ENCODE results near the gene SLC12A3. TPM values are rescaled to one million over a fixed set of nuclear protein-coding genes. Genes with fewer than 3 reads are reported as not detected.

The SLC12A3 gene
- total RNA-seq, 2 donors from 2014 or later: not detected

DNA sequence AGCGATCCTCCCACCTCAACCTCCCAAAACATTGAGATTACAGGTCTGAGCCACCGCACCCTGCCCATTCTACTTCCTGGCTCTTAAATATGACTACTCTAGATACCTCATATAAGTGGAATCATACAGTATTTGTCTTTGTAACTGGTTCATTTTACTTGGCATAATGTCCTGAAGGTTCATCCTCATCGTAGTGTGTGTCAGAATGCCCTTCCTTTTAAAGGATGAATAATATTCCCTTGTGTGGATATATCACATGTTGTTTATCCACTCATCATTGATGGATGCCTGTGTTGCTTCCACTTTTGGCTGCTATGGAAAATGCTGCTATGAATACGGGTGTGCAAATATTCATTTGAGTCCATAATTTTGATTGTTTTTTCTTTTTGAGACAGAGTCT is 91.1 kb downstream of the SLC12A3 start:
- DNase-seq (ENCODE audit: low spot score in 2 of 2) (no peak), ATAC-seq (no peak)
- Mint-ChIP-seq H3K9me3 (no peaks in the 10 kb centered on the region), H3K36me3 (no peaks in the 10 kb centered on the region), H3K27ac (no peak overlapping the region)

DNA sequence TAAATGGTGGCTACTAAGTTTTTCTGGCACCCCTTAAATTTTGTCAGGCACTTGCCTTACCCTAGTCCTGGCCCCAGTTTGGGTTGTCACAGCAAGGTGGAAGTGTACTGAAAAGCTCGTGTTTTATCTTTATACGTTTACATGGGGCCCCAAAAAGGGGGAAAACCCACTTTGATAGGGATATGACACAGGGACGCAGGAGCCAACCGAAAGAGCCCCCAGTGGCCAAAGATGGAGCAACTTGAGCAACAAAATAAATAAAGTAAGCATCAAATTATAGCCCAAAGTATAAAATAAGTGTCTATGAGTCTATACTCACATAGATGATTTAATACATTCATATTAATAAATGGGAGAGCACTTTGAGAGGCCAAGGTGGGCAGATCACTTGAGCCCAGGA is 91.7 kb downstream of the SLC12A3 start:
- Mint-ChIP-seq H3K36me3 (no peaks in the 10 kb centered on the region), H3K27ac (no peak overlapping the region), H3K9me3 (no peaks in the 10 kb centered on the region)
- DNase-seq (ENCODE audit: low spot score in 2 of 2): no peak
- ATAC-seq: no peak

- ATAC-seq: no peak
- Mint-ChIP-seq H3K9me3 (no peaks in the 10 kb centered on the region), H3K27ac (no peak overlapping the region), H3K36me3 (no peaks in the 10 kb centered on the region)
- DNase-seq (ENCODE audit: low spot score in 2 of 2): no peak
These were observed 95.8 kb downstream of the SLC12A3 start for GRCh38 chr16:56960681-56961281.

GRCh38 chr16:56961386-56961785 is 96.4 kb downstream of the SLC12A3 start:
- Mint-ChIP-seq H3K36me3 (no peaks in the 10 kb centered on the region), H3K9me3 (no peaks in the 10 kb centered on the region), H3K27ac (peak overlapping the region in 1 of 2 donors; percentile 60)
- DNase-seq (ENCODE audit: low spot score in 2 of 2): no peak
- no peak for ATAC-seq

- no peaks in the 10 kb centered on the region for H3K36me3 Mint-ChIP-seq
- no peak for DNase-seq (ENCODE audit: low spot score in 2 of 2)
- H3K27ac Mint-ChIP-seq: peak within 1 kb of the TSS in 1 of 2 donors; percentile 60
- H3K9me3 Mint-ChIP-seq: no peaks in the 10 kb centered on the region
- no peak for ATAC-seq
These were observed 96.9 kb downstream of the SLC12A3 start, which contains the start of gene CETP for GRCh38 chr16:56961851-56962281. Gene CETP, plus strand, starts transcription at chr16:56961950. Its CDS starts 30 bp downstream, at chr16:56961980.

- ATAC-seq: peak; percentile 92 to 93
- peak; percentile 88 to 100 for DNase-seq (ENCODE audit: low spot score in 2 of 2)
- H3K36me3 Mint-ChIP-seq: no peaks in the 10 kb centered on the region
- no peaks in the 10 kb centered on the region for H3K9me3 Mint-ChIP-seq
- peak overlapping the region; percentile 57 to 79 for H3K27ac Mint-ChIP-seq
These were observed 99.5 kb downstream of the SLC12A3 start for GRCh38 chr16:56964243-56965148.

Other genes starting within 250 kb of the SLC12A3 start
- gene MT1E, start 239.4 kb upstream of the SLC12A3 start, total RNA-seq: 1 to 10 TPM; 1.6 to 8.7 TPM
- not detected for gene MT1M, start 232.5 kb upstream of the SLC12A3 start, total RNA-seq
- gene MT1A, start 226.5 kb upstream of the SLC12A3 start, total RNA-seq: 1 to 10 TPM; 1.0 to 4.9 TPM
- gene MT1B, start 213.3 kb upstream of the SLC12A3 start, total RNA-seq: not detected
- gene MT1F, start 207.2 kb upstream of the SLC12A3 start, total RNA-seq: 10 to 100 TPM in 1 of 2 donors, 1 to 10 TPM in 1; 7.5 to 11.5 TPM
- gene MT1G, start 197.1 kb upstream of the SLC12A3 start, total RNA-seq: 1 to 10 TPM in 1 of 2 donors, not detected in 1; 3.4 TPM
- gene MT1H, start 195.4 kb upstream of the SLC12A3 start, total RNA-seq: not detected
- gene MT1X, start 182.7 kb upstream of the SLC12A3 start, total RNA-seq: 10 to 100 TPM; 13.3 to 28.3 TPM
- 100 to 1,000 TPM; 124 to 128 TPM for gene NUP93, start 135.1 kb upstream of the SLC12A3 start, total RNA-seq
- gene HERPUD1, start 66.9 kb downstream of the SLC12A3 start, total RNA-seq: 100 to 1,000 TPM; 146 to 175 TPM
- gene CETP, start 96.7 kb downstream of the SLC12A3 start, total RNA-seq: not detected
- gene NLRC5, start 124.3 kb downstream of the SLC12A3 start, total RNA-seq: 100 to 1,000 TPM; 231 to 254 TPM
- gene CPNE2, start 227.4 kb downstream of the SLC12A3 start, total RNA-seq: 10 to 100 TPM in 1 of 2 donors, 1 to 10 TPM in 1; 5.1 to 11.5 TPM

Measured in activated naive CD4-positive, alpha-beta T cell treated with anti-CD3 and anti-CD28 coated beads, Interleukin-2, amount 50 U/mL, for 72 hours (primary cell).